Heart right ventricle (tissue), 16 donors: ENCODE measurements around the gene IFITM1. TPM values are rescaled to one million over a fixed set of nuclear protein-coding genes. Genes with fewer than 3 reads are reported as not detected.
"Not testable (repeated sequence)": the region's sequence is repeated elsewhere in the genome, so short reads cannot be mapped to it uniquely, and the experiment has no call there.

Experiments used
- ATAC-seq, 8 donors: fragments of 200-7000 bp; cut with Tn5 transposase; one replicate each; pipeline ENCODE4 v1.9.1; 2020; ENCODE audit warnings: mild to moderate bottlenecking in 8 of 8, moderate library complexity in 8 of 8, moderate number of reproducible peaks in 1 of 8
- DNase-seq, 2 donors: peaks; one replicate each; pipeline ENCODE4 v3.0.0-alpha.2; 2020
- H3K27ac ChIP-seq, 10 donors: fragments of 200-600 bp; sonication (generic) in 2 of 10; one replicate each; pipeline versions ENCODE4 v1.5.0 to v1.8.0; 2020 to 2022; ENCODE audit warnings: mild to moderate bottlenecking in 3 of 10
- H3K27me3 ChIP-seq, 7 donors: fragments of 200-600 bp; one replicate each; pipeline ENCODE4 v1.8.0; 2021 to 2022; ENCODE audit warnings: mild to moderate bottlenecking in 2 of 7
- H3K36me3 ChIP-seq, 9 donors: fragments of 200-600 bp; sonication (generic) in 1 of 9; one replicate each; pipeline versions ENCODE4 v1.5.0 to v1.8.0; 2020 to 2022; ENCODE audit warnings: mild to moderate bottlenecking in 2 of 9
- H3K4me1 ChIP-seq, 9 donors: fragments of 200-600 bp; sonication (generic) in 1 of 9; one replicate each; pipeline versions ENCODE4 v1.5.0 to v1.8.0; 2020 to 2022; ENCODE audit warnings: mild to moderate bottlenecking in 4 of 9
- H3K4me3 ChIP-seq, 10 donors: fragments of 200-600 bp; sonication (generic) in 2 of 10; one replicate each; pipeline versions ENCODE4 v1.5.0 to v1.8.0; 2020 to 2022; ENCODE audit warnings: mild to moderate bottlenecking in 7 of 10, moderate library complexity in 2 of 10
- H3K9me3 ChIP-seq, 11 donors: fragments of 200-600 bp in 10 of 11; sonication (generic) in 2 of 11; one replicate each; pipeline versions ENCODE4 v1.5.0 to v1.8.0; 2013 to 2022; ENCODE audit warnings: mild to moderate bottlenecking in 2 of 11, control low read depth in 1 of 11, moderate library complexity in 1 of 11
- WGBS, 2 donors: extraction: QIAGEN DNeasy Blood & Tissue Kit; methylation state at CpG; one replicate each; pipeline ENCODE4 v1.1.7; 2013; ENCODE audit warnings: inconsistent platforms in 1 of 2; 5-methylcytosine and 5-hydroxymethylcytosine counted together
- intact Hi-C, 10 donors: fragments of 100-400 bp; cut with DNase I; formaldehyde crosslinking; loops; one replicate each; pipeline versions ENCODE4 v1.11.1 to v1.14.2; 2022
- polyA plus RNA-seq, 2 donors: library from polyadenylated mRNA; stranded (reverse); fragments of 200-250 nt; gene quantifications; one replicate each; pipeline ENCODE4 v1.2.3, GENCODE V29; 2013
- total RNA-seq, 10 donors: library from RNA; stranded (reverse); fragmentation: NEBNext Ultra II Directional in 3 of 10; extraction: Animal tissue kit (Norgen Biotek cat#: 25700) in 3 of 10; gene quantifications; one replicate each; pipeline versions ENCODE4 v1.2.1 to v1.2.4, GENCODE V29; 2021 to 2023
- TF ChIP-seq, protein P1 (sequence below), 9 donors: fragments of 200-600 bp; sonication (generic) in 2 of 9; IDR thresholded peaks; one replicate each; pipeline versions ENCODE4 v1.5.0 to v1.8.0; 2021 to 2022; ENCODE audit warnings: antibody characterized with exemption in 9 of 9, mild to moderate bottlenecking in 5 of 9, moderate library complexity in 1 of 9
- donor health status: Arrhythmogenic right ventricular cardiomyopathy.
- donor health status: ischemic (EF 13 %, LVEDD 7.1; RV severe dilation, severe dysfunction).
- donor health status: healthy with polysubstance abuse.
- donor health status: DM: no; HTN: yes; CAD: no.
- donor health status: DM: no; HTN: no; CAD: no.
- donor health status: ischemic (EF 25% LVEDD 6.9; RV normal size, moderate dysfunction).
- donor health status: ischemic (EF 25% LVEDD 5.7; RV mildly dilated, moderate dysfunction).
- donor health status: healthy.
- donor health status: DM: yes; HTN: yes; CAD: no.
- donor health status: Ischemic cardiomyopathy.
- donor health status: ischemic (EF 35%, LVEDD 5.7; RV mildly dilated, moderate dysfunction).
- donor health status: nonischemic (EF 11% LVEDD 7.7; RV severe dilation, severe dysfunction).
- donor health status: DM: yes; HTN: yes; CAD: no.
- donor health status: PGD.
- donor health status: ischemic (EF 29% LVEDD 5.4; RV normal size, mild dysfunction).
- donor health status: nonischemic (EF 23%, LVEDD 6.1; RV moderate dilation, normal function).

Gene IFITM1
- total and polyA plus RNA-seq, 12 donors = 51.6 to 427 (median 120) TPM

DNA sequence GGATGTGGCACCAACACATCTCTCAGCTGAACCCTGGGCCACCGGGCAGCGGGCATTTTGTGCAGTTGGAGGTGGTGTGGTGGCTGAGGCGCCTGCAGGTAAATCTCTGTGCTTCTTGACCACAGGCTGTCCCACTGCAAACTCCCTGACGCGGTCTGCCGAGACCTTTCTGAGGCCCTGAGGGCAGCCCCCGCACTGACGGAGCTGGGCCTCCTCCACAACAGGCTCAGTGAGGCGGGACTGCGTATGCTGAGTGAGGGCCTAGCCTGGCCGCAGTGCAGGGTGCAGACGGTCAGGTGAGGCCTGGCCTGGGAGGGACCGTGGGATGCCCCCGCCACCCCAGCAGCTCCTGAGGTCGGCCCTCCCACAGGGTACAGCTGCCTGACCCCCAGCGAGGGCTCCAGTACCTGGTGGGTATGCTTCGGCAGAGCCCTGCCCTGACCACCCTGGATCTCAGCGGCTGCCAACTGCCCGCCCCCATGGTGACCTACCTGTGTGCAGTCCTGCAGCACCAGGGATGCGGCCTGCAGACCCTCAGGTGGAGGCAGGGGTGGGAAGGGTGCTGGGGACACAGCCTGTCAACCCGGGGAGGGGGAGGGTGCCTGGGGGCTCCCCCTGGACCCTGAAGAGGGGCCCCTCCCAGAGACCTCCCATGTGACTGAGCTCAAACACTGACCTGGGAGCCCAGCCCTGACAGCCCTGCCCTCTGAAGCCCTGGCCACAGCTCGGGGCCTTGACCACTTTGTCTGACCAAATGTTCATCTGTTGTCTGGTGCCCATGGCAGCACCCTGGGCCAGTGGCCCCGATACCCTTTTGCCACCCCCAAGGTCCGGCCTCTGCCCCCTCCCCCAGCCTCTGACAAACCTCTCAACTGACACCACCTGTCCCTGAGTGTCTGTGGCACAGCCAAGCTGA, 29.5 kb upstream of the IFITM1 start:
- Histone ChIP-seq H3K9me3 (no peaks in the 10 kb centered on the region), H3K4me1 (peaks cover 5 to 35% (median 27%) of the 10 kb centered on the region in 9 donors), H3K4me3 (no peak overlapping the region), H3K36me3 (no peaks in the 10 kb centered on the region), H3K27me3 (peaks cover 24 to 88% (median 78%) of the 10 kb centered on the region in 7 donors), H3K27ac (no peak overlapping the region)
- TF ChIP-seq, protein P1, sequence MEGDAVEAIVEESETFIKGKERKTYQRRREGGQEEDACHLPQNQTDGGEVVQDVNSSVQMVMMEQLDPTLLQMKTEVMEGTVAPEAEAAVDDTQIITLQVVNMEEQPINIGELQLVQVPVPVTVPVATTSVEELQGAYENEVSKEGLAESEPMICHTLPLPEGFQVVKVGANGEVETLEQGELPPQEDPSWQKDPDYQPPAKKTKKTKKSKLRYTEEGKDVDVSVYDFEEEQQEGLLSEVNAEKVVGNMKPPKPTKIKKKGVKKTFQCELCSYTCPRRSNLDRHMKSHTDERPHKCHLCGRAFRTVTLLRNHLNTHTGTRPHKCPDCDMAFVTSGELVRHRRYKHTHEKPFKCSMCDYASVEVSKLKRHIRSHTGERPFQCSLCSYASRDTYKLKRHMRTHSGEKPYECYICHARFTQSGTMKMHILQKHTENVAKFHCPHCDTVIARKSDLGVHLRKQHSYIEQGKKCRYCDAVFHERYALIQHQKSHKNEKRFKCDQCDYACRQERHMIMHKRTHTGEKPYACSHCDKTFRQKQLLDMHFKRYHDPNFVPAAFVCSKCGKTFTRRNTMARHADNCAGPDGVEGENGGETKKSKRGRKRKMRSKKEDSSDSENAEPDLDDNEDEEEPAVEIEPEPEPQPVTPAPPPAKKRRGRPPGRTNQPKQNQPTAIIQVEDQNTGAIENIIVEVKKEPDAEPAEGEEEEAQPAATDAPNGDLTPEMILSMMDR (IDR thresholded peaks at IDR 0.05) = no peak
- WGBS, 2 donors = 82 to 88% methylated on average over 24 of the region's 24 CpGs
- ATAC-seq (no peak), DNase-seq (peak in 1 of 2 donors; percentile 3)
- intact Hi-C loops = loop anchor here in 1 of 10 donors (5.0 kb wide), 1 partner anchor 32 kb away; no protein-coding TSS in a partner anchor

DNA sequence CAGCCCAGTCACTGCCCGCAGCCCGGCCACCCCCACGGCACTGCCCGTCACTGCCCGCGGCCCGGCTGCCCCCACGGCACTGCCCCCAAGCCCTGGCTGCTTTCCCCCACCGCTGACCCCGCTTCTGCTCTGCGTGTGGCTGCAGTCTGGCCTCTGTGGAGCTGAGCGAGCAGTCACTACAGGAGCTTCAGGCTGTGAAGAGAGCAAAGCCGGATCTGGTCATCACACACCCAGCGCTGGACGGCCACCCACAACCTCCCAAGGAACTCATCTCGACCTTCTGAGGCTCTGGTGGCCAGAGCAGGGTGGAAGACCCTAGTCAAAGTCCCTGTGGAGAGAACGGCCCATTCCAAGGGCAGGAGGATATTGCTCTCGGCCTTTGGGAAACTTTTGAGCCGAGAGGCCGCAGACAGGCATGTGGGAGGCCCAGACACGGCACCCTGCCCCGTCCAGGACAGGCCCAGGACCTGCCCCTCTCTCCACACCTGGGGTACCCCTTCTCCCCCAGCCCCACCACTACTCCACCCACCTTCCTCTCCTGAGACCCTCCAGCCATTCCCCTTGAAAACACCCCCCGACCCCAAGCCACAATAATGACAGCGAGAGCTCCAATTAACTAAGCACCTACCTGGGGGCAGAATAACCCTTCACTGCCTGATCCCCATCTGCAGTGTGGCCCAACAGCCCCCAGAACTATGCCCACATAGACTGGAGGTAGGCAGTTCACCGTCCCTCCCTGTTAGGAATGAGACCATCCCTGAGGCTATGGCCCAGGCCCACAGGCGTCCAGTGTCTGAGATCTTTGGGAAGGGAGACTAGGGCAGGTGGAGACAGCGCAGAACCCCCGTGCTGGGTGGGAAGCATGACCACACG, 28.6 kb upstream of the IFITM1 start:
- Histone ChIP-seq H3K4me3 (no peak overlapping the region), H3K27me3 (peaks cover 16 to 79% (median 69%) of the 10 kb centered on the region in 7 donors), H3K9me3 (no peaks in the 10 kb centered on the region), H3K4me1 (peaks cover 3 to 35% (median 18%) of the 10 kb centered on the region in 9 donors), H3K27ac (no peak overlapping the region), H3K36me3 (no peaks in the 10 kb centered on the region)
- ATAC-seq (no peak), DNase-seq (peak in 1 of 2 donors; percentile 2)
- TF ChIP-seq, protein P1 (IDR thresholded peaks at IDR 0.05) = no peak
- WGBS, 2 donors = 83 to 88% methylated on average over 29 of the region's 29 CpGs
- intact Hi-C loops = loop anchor here in 1 of 10 donors (5.0 kb wide), 1 partner anchor 33 kb away; no protein-coding TSS in a partner anchor

DNA sequence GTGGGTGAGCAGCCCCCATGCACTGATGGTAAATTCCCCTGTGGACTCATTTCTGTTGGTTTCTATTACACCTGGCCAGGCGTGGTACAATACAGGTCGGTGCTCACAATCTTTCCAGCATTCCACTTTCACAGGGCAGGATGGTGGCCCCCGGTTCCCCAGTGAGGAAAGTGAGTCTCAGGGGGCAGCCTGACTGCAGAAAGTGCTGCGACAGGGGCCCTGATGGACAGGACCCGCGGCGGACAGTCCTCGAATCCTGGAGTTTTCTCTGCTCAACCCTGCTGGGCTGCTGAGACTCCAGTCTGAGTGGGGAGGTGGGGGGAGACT, 28.0 kb upstream of the IFITM1 start:
- intact Hi-C loops = loop anchor here in 1 of 10 donors (5.0 kb wide), 1 partner anchor 34 kb away; no protein-coding TSS in a partner anchor
- Histone ChIP-seq H3K9me3 (no peaks in the 10 kb centered on the region), H3K4me1 (peaks cover 3 to 31% (median 19%) of the 10 kb centered on the region in 9 donors), H3K36me3 (peaks cover 0 to 4% (median 0%) of the 10 kb centered on the region in 9 donors), H3K27ac (no peak overlapping the region), H3K4me3 (no peak overlapping the region), H3K27me3 (peaks cover 10 to 73% (median 63%) of the 10 kb centered on the region in 7 donors)
- TF ChIP-seq, protein P1 (IDR thresholded peaks at IDR 0.05) = no peak
- no peak for ATAC-seq
- WGBS, 2 donors = 85 to 91% methylated on average over 8 of the region's 8 CpGs
- peak in 1 of 2 donors; percentile 2 for DNase-seq

DNA sequence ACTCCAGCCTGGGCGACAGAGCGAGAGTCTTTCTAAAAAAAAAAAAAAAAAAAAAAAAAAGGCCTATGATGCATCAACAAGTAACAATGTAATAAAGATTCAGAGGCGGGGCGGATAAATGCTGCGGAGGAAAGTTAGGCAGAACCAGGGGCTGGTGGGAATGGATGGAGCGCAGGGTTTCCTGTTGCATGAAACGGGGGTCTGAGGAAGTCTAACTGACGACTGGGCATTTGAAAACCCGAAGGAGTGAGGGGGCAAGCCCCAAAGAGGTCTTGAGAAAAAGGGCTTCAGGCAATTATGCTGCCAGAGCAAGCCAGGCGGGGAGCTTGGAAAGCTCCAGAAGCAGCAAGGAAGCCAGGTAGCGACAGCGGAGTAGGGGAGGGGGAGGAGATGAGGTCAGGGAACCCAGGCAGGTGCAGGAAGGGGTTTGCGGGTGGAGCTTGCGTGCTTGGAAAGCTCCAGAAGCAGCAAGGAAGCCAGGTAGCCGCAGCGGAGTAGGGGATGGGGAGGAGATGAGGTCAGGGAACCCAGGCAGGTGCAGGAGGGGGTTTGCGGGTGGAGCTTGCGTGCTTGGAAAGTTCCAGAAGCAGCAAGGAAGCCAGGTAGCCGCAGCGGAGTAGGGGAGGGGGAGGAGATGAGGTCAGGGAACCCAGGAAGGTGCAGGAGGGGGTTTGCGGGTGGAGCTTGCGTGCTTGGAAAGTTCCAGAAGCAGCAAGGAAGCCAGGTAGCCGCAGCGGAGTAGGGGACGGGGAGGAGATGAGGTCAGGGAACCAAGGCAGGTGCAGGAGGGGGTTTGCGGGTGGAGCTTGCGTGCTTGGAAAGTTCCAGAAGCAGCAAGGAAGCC, 26.6 kb upstream of the IFITM1 start:
- Histone ChIP-seq H3K27ac (peak overlapping the region in 1 of 10 donors; percentile 87), H3K4me1 (peaks cover 3 to 20% (median 18%) of the 10 kb centered on the region in 9 donors), H3K27me3 (peaks cover 0 to 60% (median 49%) of the 10 kb centered on the region in 7 donors), H3K4me3 (peak overlapping the region in 1 of 10 donors; percentile 72)
- WGBS, 2 donors = 85 to 88% methylated on average over 27 of the region's 27 CpGs
- H3K9me3 ChIP-seq, H3K36me3 ChIP-seq, ATAC-seq: not testable (repeated sequence)
- intact Hi-C loops = loop anchor here in 1 of 10 donors (5.0 kb wide), 1 partner anchor 35 kb away; no protein-coding TSS in a partner anchor
- DNase-seq = peak in 1 of 2 donors; percentile 4
